Skeletal muscle satellite cell (primary cell): ENCODE data around the gene ATXN10. TPM values are rescaled to one million over a fixed set of nuclear protein-coding genes. Genes with fewer than 3 reads are reported as not detected.
"Not testable (repeated sequence)": the region's sequence is repeated elsewhere in the genome, so short reads cannot be mapped to it uniquely, and the experiment has no call there.

ENCODE experiments used
- H3K27me3 ChIP-seq: 2 replicates; pipeline ENCODE4 v1.7.0; 2013; ENCODE audit warnings: low read length; ENCODE audit not compliant: control insufficient read depth, insufficient read depth
- H3K36me3 ChIP-seq: 2 replicates; pipeline ENCODE4 v1.7.0; 2013; ENCODE audit warnings: mild to moderate bottlenecking, control low read depth, low read length; ENCODE audit not compliant: insufficient read depth
- H3K4me1 ChIP-seq: 2 replicates; pipeline ENCODE4 v1.7.0; 2013; ENCODE audit warnings: low read length; ENCODE audit not compliant: control insufficient read depth, insufficient read depth
- H3K4me2 ChIP-seq: 2 replicates; pipeline ENCODE4 v1.7.0; 2013; ENCODE audit warnings: mild to moderate bottlenecking, low read length
- H3K4me3 ChIP-seq: 2 replicates; pipeline ENCODE4 v1.7.0; 2013; ENCODE audit warnings: low read length
- H3K9ac ChIP-seq: 2 replicates; pipeline ENCODE4 v1.7.0; 2013; ENCODE audit warnings: mild to moderate bottlenecking, low read depth, low read length, moderate library complexity
- H3K9me3 ChIP-seq: replicated peaks from 2 replicates; pipeline ENCODE4 v1.7.0; 2013; ENCODE audit warnings: mild to moderate bottlenecking, control low read depth, low read length
- total RNA-seq: library from RNA; depleted of rRNA; stranded (reverse); fragments of >200 nt; gene quantifications from 2 replicates; pipeline ENCODE4 v1.2.3, GENCODE V29; 2012; rRNA removed

ATXN10 gene, protein sequence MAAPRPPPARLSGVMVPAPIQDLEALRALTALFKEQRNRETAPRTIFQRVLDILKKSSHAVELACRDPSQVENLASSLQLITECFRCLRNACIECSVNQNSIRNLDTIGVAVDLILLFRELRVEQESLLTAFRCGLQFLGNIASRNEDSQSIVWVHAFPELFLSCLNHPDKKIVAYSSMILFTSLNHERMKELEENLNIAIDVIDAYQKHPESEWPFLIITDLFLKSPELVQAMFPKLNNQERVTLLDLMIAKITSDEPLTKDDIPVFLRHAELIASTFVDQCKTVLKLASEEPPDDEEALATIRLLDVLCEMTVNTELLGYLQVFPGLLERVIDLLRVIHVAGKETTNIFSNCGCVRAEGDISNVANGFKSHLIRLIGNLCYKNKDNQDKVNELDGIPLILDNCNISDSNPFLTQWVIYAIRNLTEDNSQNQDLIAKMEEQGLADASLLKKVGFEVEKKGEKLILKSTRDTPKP
- total RNA-seq, result 66.4 and 99.6 TPM in 2 replicates

DNA sequence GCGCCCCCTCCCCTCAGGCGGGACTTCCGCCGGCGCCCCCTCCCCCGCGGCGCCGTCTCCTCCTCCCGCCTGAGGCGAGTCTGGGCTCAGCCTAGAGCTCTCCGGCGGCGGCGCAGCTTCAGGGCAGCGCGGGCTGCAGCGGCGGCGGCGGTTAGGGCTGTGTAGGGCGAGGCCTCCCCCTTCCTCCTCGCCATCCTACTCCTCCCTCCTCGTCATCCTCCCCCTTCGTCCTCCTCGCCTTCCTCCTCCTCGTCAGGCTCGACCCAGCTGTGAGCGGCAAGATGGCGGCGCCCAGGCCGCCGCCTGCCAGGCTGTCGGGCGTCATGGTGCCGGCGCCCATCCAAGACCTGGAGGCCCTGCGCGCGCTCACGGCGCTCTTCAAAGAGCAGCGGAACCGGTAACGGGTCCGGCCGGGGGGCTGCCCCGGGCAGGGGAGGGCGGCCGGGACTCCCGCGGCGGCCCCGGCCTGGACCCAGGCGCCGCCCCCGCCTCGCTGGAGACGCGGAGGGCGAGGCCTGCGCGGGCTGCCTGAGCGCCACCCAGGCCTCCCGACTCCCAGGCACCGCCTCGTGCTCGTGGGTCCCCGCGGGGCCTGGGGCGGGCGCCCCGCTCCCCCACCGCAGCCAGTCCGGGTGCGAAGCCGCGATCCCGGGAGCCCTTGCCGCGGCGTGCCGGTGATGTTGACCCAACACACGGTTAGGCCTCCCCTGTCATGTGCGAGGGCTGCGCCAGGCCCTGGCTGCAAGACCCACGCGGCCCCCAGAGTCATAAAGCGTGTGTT is at the start of gene ATXN10:
Gene ATXN10 (plus strand): TSS at position 52 of the 781 bp plus-strand sequence. CDS start 230 bp downstream, at position 282.
- Histone ChIP-seq H3K27me3 (no peaks in the 10 kb centered on the region), H3K4me2 (peak within 1 kb of the TSS; percentile 95), H3K4me3 (peak within 1 kb of the TSS; percentile 88), H3K36me3 (peaks cover 5% of the 10 kb centered on the region), H3K4me1 (peaks cover 33% of the 10 kb centered on the region), H3K9me3 (no peaks in the 10 kb centered on the region), H3K9ac (peak within 1 kb of the TSS; percentile 97)

DNA sequence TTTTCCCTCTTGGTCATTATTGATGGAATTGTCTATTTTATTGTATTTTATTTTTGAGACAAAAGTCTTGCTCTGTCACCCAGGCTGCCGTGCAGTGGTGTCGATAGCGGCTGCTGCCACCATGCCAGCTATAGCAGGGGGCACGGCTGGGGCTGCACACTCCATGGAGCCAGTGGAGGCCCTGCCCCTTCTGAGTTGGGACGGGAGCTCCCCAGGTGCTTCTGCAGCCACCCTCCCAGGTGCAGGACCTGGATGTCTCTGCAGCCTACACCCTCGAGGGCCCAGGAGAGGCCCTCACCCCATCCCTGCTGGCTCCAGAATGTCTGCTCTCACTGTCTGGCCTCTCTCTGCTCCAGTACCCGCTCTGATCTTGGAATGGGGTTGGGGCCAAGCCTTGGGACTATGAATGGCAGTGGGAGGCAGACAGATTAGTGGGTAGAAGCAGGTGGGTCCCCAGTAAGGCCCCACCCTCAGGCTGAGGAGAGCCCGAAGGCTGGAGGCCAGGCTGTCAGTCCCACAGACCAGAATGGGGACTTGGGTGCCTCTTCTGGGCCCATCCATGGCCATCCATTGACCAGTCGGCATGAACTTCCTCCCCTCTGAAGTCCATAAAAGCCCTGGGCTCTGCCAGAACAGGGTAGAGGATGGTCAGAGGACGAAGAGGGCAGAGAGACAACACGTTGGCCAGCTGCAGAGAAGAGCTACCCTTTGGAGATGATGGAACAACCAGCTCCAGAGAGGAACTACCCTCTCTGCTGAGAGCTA is 49.6 kb upstream of the ATXN10 start:
- Histone ChIP-seq H3K4me3 (no peak overlapping the region), H3K36me3 (no peaks in the 10 kb centered on the region), H3K9ac (no peak overlapping the region), H3K9me3 (no peaks in the 10 kb centered on the region), H3K4me1 (no peaks in the 10 kb centered on the region), H3K4me2 (no peak overlapping the region), H3K27me3 (peaks cover 19% of the 10 kb centered on the region)

DNA sequence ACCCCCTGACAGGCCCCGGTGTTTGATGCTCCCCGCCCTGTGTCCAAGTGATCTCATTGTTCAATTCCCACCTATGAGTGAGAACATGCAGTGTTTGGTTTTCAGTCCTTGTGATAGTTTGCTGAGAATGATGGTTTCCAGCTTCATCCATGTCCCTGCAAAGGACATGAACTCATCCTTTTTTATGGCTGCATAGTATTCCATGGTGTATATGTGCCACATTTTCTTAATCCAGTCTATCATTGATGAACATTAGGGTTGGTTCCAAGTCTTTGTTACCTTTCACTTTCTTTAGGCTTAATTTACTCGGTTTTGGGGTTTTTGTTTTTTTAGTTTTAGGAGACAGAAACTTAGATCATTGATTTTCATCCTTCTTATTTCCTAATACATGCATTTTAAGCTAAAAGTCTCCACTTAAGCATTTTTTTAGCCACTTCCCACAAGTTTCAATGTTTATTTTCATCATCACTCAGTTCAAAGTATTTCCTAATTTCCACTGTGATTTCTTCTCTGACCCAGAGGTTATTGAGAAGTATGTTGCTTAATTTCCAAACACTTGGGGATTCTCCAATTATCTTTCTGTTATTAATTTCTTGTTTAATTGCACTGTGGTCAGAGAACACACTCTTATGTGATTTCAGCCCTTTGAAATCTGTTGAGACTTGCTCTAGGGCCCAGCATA is 48.0 kb upstream of the ATXN10 start:
- not testable (repeated sequence) for H3K9me3 ChIP-seq, H3K36me3 ChIP-seq, H3K4me2 ChIP-seq, H3K9ac ChIP-seq, H3K4me1 ChIP-seq, H3K4me3 ChIP-seq
- peaks cover 21% of the 10 kb centered on the region for H3K27me3 ChIP-seq

DNA sequence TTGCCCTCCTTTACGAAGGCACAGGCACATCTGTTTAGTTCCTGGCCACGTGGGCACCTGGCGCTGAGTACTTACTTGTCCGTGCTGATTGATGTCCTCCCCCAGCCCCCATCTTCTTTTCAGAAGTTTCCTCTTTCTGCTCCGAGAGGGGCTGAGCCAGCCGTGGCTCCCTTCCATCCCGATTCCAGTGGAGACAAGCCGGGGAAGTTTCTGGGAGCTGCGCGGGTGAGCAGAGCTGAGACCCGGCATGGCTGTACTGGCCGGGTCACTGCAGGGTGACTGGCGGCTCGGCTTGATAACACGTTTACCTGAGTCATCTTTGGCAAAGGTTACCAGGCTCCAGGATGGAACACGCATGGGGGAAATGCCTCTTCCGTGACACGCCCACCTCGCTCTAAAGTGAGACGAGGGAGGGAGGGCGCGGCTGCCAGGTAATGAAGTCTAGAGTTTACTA is 45.4 kb upstream of the ATXN10 start:
- H3K9ac ChIP-seq, result no peak overlapping the region
- H3K4me3 ChIP-seq, result no peak overlapping the region
- H3K36me3 ChIP-seq, result no peaks in the 10 kb centered on the region
- peaks cover 43% of the 10 kb centered on the region for H3K27me3 ChIP-seq
- H3K9me3 ChIP-seq, result no peaks in the 10 kb centered on the region
- H3K4me1 ChIP-seq, result no peaks in the 10 kb centered on the region
- H3K4me2 ChIP-seq, result no peak overlapping the region

DNA sequence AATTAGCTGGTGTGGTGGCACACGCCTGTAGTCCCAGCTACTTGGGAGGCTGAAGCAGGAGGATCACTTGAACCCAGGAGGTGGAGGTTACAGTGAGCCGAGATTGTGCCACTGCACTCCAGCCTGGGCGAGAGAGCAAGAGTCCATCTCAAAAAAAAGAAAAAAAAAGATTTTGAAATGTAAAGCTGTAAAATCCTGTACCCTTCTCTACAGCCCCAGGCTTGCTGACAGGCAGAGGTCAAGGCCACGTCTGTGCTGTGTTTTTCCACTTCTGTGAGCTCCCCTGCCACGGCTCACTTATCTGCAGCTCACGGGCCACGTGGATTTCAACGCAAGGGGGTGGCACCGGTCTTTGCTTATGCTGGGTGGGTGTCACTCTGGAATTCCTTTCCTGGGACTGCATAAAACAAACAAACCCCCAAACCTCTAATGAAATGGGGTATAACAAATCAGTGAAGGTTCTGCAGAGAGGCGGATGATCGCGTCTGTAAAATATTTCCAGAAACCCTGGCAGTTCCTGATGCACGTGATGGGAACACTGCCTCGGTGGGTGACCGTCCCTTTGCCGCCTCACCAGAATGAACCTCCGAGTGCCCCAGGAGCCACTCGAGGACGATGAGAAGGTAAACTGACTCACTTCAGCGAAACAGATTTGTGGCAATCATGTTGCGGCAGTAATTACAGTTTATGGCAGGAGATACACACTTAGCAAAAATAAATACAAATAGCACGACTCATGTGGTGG is 44.0 kb upstream of the ATXN10 start:
- H3K4me1 ChIP-seq, result no peaks in the 10 kb centered on the region
- H3K4me3 ChIP-seq, result no peak overlapping the region
- no peak overlapping the region for H3K9ac ChIP-seq
- H3K4me2 ChIP-seq, result no peak overlapping the region
- no peaks in the 10 kb centered on the region for H3K9me3 ChIP-seq
- peaks cover 57% of the 10 kb centered on the region for H3K27me3 ChIP-seq
- H3K36me3 ChIP-seq, result no peaks in the 10 kb centered on the region

DNA sequence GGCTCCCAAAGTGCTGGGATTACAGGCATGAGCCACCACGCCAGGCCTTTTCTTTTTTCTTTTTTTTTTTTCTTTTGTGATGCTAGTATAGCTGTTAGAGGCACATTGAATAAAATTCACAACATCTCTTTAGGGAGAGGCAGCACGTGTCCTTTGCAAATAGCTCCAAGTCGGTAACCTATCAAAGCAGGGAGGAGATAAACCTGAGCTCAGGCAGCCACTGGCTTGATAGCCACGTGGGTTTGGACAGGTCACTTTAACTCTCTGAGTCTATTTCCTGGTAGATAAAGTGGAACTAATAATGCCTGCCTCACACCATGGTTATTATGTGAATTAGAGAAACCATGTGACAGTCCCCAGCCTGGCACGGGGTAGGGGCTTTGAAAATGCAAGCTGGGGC is 43.1 kb upstream of the ATXN10 start:
- peaks cover 66% of the 10 kb centered on the region for H3K27me3 ChIP-seq
- no peaks in the 10 kb centered on the region for H3K4me1 ChIP-seq
- no peak overlapping the region for H3K4me2 ChIP-seq
- H3K9me3 ChIP-seq, result no peaks in the 10 kb centered on the region
- no peaks in the 10 kb centered on the region for H3K36me3 ChIP-seq
- no peak overlapping the region for H3K4me3 ChIP-seq
- H3K9ac ChIP-seq, result no peak overlapping the region

DNA sequence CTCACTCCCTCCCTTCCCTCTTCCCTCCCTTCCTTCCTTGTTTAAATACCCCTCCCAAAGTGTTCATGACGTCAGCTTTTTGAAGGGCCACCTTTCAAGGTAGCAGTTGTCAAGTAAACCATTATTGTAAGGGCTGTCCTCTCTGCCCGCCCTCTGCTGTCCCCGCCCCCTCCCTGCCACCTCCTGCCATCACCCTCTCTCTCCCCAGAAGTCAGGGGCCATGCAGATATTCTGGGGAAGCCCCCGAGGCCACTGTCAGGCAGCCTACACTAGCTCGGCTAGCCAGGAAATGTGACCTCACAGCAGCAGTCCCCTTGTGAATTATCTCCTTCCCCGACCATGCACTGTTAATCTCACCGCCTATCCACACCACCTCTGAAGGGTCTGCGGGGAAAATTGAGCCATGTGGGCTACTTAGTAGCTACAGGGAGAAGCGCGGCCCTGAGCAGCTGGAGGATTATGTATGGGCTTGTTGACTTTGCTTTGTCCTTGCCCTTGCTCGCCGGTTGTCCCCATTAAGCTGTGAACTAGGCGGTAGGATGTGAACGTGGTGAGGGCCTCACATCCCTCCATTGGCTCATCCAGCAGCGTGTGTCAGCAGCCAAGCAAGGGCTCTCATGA is 42.1 kb upstream of the ATXN10 start:
- Histone ChIP-seq H3K4me2 (no peak overlapping the region), H3K4me1 (no peaks in the 10 kb centered on the region), H3K27me3 (peaks cover 67% of the 10 kb centered on the region), H3K4me3 (no peak overlapping the region), H3K9me3 (no peaks in the 10 kb centered on the region), H3K9ac (no peak overlapping the region), H3K36me3 (no peaks in the 10 kb centered on the region)

DNA sequence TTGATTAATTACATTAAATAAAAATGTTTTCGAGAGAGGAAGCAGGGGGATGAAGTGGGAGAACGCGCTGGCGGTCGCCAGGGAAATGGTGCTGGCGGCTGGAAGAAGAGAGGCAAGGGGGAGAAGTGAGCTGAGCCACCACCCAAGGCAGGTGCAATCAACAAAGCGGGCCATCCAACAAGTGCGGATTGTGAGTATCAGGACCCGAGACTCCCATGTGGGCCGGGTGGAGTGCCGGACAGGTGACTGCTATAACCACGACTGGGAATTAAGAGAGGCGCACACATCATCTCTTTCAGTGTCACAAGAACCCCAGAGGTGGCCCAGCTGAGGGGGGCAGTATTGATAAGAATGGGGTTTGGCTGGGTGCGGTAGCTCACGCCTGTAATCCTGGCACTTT is 41.2 kb upstream of the ATXN10 start:
- no peak overlapping the region for H3K9ac ChIP-seq
- H3K4me3 ChIP-seq, result no peak overlapping the region
- H3K4me2 ChIP-seq, result no peak overlapping the region
- no peaks in the 10 kb centered on the region for H3K9me3 ChIP-seq
- H3K36me3 ChIP-seq, result no peaks in the 10 kb centered on the region
- peaks cover 65% of the 10 kb centered on the region for H3K27me3 ChIP-seq
- H3K4me1 ChIP-seq, result no peaks in the 10 kb centered on the region

DNA sequence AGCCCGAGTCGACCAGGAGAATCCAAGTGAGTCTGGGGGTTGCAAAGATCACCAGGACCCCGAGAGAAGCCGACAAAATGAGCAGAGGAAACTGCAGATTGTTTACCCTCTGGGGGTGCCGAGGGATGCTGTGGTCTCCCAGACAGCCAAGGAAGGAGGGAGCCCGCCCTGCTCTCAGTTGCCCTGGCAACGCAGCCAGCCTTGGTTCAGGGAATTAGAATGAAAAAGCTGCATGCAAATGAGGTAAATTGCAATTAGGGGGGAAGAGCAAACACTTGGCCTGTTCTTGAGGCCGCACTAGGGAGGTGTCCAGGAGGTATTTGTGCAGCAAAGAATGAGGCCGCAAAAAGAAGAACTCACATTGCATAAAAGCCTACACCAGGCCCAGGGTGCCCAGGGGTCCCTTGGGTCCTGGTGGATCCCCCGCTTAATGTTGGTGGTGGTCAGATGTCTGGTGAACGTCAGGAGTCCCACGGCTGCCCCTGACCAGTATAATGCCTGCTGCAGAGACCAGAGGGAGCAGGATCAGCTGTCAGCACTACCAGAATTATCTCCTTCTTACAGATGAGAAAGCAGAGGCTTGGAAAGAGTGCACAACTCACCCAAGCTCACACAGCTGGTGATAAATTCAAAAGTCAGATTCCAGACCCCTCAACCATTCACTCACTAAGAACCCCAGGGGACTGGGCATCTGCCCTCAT is 40.3 kb upstream of the ATXN10 start:
- Histone ChIP-seq H3K4me2 (no peak overlapping the region), H3K4me1 (no peaks in the 10 kb centered on the region), H3K9me3 (no peaks in the 10 kb centered on the region), H3K4me3 (no peak overlapping the region), H3K36me3 (no peaks in the 10 kb centered on the region), H3K27me3 (peaks cover 63% of the 10 kb centered on the region), H3K9ac (no peak overlapping the region)

DNA sequence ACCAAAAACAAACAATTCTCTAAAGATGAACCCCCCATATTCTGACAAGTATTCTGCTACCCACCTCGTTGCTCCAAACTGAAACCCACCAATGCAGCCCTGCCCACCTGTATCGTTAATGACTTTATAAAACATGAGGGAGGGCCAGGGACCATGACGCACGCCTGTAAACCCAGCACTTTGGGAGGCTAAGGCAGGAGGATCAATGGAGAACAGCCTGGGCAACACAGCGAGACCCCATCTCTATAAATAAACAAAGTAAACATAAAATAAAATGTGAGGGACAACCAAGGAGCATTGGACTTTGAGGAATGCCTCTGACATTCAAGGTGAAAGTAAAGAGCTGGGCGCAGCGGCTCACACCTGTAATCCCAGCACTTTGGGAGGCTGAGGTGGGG is 39.8 kb upstream of the ATXN10 start:
- Histone ChIP-seq H3K9me3 (no peaks in the 10 kb centered on the region), H3K4me2 (no peak overlapping the region), H3K4me1 (no peaks in the 10 kb centered on the region), H3K4me3 (no peak overlapping the region), H3K9ac (no peak overlapping the region), H3K27me3 (peaks cover 64% of the 10 kb centered on the region), H3K36me3 (no peaks in the 10 kb centered on the region)
